PFSK-1 (cell line): Measurements from ENCODE around the gene CPVL.

Experiments
- FOXP2 ChIP-seq: optimal IDR thresholded peaks from 2 replicates; pipeline ENCODE3; 2011; ENCODE audit warnings: borderline replicate concordance, control low read depth, inconsistent platforms; ENCODE audit not compliant: insufficient read depth; ENCODE audit errors: extremely low read length, extremely low read depth
- SIN3A ChIP-seq: IDR thresholded peaks from 2 replicates; pipeline ENCODE4 v1.6.1; 2012; ENCODE audit warnings: mild to moderate bottlenecking, low read length, moderate library complexity, borderline replicate concordance; ENCODE audit not compliant: insufficient read depth
- TAF1 ChIP-seq: IDR thresholded peaks from 2 replicates; pipeline ENCODE4 v1.6.1; 2012; ENCODE audit warnings: low read length, control low read depth, borderline replicate concordance; ENCODE audit not compliant: insufficient read depth
- TF ChIP-seq, protein P1 (sequence below), 2 experiments: IDR thresholded peaks; 2 replicates each; pipeline versions ENCODE4 v1.6.1 to v1.8.0; 2011 to 2012; ENCODE audit warnings: low read depth in 2 of 2, low read length in 2 of 2, control low read depth in 1 of 2, inconsistent platforms in 1 of 2, mild to moderate bottlenecking in 1 of 2, moderate library complexity in 1 of 2; ENCODE audit not compliant: insufficient read depth in 1 of 2

CPVL gene

GRCh38 chr7:28953633-28954032, 192.7 kb downstream of the CPVL start:
- TF ChIP-seq TAF1 (no peak), FOXP2 (no peak), SIN3A (peak; percentile 68; the same call in 1 of the 2 replicates)
- TF ChIP-seq, protein P1, sequence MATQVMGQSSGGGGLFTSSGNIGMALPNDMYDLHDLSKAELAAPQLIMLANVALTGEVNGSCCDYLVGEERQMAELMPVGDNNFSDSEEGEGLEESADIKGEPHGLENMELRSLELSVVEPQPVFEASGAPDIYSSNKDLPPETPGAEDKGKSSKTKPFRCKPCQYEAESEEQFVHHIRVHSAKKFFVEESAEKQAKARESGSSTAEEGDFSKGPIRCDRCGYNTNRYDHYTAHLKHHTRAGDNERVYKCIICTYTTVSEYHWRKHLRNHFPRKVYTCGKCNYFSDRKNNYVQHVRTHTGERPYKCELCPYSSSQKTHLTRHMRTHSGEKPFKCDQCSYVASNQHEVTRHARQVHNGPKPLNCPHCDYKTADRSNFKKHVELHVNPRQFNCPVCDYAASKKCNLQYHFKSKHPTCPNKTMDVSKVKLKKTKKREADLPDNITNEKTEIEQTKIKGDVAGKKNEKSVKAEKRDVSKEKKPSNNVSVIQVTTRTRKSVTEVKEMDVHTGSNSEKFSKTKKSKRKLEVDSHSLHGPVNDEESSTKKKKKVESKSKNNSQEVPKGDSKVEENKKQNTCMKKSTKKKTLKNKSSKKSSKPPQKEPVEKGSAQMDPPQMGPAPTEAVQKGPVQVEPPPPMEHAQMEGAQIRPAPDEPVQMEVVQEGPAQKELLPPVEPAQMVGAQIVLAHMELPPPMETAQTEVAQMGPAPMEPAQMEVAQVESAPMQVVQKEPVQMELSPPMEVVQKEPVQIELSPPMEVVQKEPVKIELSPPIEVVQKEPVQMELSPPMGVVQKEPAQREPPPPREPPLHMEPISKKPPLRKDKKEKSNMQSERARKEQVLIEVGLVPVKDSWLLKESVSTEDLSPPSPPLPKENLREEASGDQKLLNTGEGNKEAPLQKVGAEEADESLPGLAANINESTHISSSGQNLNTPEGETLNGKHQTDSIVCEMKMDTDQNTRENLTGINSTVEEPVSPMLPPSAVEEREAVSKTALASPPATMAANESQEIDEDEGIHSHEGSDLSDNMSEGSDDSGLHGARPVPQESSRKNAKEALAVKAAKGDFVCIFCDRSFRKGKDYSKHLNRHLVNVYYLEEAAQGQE (IDR thresholded peaks at IDR 0.05; ENCODE audit: insufficient read depth in 1 of 2, low read depth in 2 of 2, low read length in 2 of 2), result 0 out of 4 replicates have a peak, but pooled peaks of 1 of the 2 experiments have one; percentile 7
